Progenitor cell of endocrine pancreas (in vitro differentiated cells): ENCODE results near the gene CHIA. TPM values are rescaled to one million over a fixed set of nuclear protein-coding genes. Genes with fewer than 3 reads are reported as not detected.
A peak's percentile ranks its signal among the peaks of the same experiment; 100 is the strongest.
"Not testable (repeated sequence)": the region's sequence is repeated elsewhere in the genome, so short reads cannot be mapped to it uniquely, and the experiment has no call there.

Experiments
- DNase-seq: peaks from one replicate; pipeline ENCODE4 v3.0.0; 2021; ENCODE audit warnings: low spot score; ENCODE audit not compliant: unreplicated experiment
- H3K27ac Mint-ChIP-seq: 2 replicates; pipeline ENCODE4 v1.8.0; 2021; ENCODE audit warnings: mild to moderate bottlenecking, moderate library complexity, mixed read lengths
- H3K27me3 Mint-ChIP-seq: 2 replicates; pipeline ENCODE4 v1.8.0; 2021; ENCODE audit warnings: mixed read lengths
- H3K36me3 Mint-ChIP-seq: 2 replicates; pipeline ENCODE4 v1.8.0; 2022; ENCODE audit warnings: mixed read lengths; ENCODE audit not compliant: insufficient read depth
- H3K4me1 Mint-ChIP-seq: 2 replicates; pipeline ENCODE4 v1.8.0; 2021; ENCODE audit warnings: low read depth, mixed read lengths
- H3K4me3 Mint-ChIP-seq: 2 replicates; pipeline ENCODE4 v1.8.0; 2021; ENCODE audit warnings: low read depth, mild to moderate bottlenecking, moderate library complexity, mixed read lengths
- H3K9me3 Mint-ChIP-seq: 2 replicates; pipeline ENCODE4 v1.8.0; 2021; ENCODE audit warnings: low read depth, mixed read lengths
- CTCF ChIP-seq: fragments of 200-600 bp; sonication (generic); IDR thresholded peaks from one replicate; pipeline ENCODE4 v1.5.0; 2021; ENCODE audit warnings: antibody characterized with exemption, mild to moderate bottlenecking; ENCODE audit not compliant: unreplicated experiment
- total RNA-seq: library from RNA; stranded (reverse); gene quantifications from 2 replicates; pipeline ENCODE4 v1.2.1, GENCODE V29; 2021

Gene CHIA
- total RNA-seq, 1 donor from 2014 or later, result not detected

GRCh38 chr1:111323231-111323630 lies 32.6 kb downstream of the CHIA start:
- no peak for DNase-seq
- Mint-ChIP-seq H3K36me3 (peaks cover 3% of the 10 kb centered on the region), H3K4me1 (no peaks in the 10 kb centered on the region), H3K9me3 (peaks cover 10% of the 10 kb centered on the region), H3K27me3 (no peaks in the 10 kb centered on the region), H3K27ac (no peak overlapping the region), H3K4me3 (no peak overlapping the region)
- TF ChIP-seq CTCF, result no peak

GRCh38 chr1:111332190-111332589 lies 41.5 kb downstream of the CHIA start:
- H3K36me3 Mint-ChIP-seq, result peaks cover 5% of the 10 kb centered on the region
- peak overlapping the region; percentile 31 for H3K27ac Mint-ChIP-seq
- no peak for DNase-seq
- no peak for TF ChIP-seq CTCF
- H3K9me3 Mint-ChIP-seq, result peaks cover 35% of the 10 kb centered on the region
- H3K27me3 Mint-ChIP-seq, result no peaks in the 10 kb centered on the region
- no peaks in the 10 kb centered on the region for H3K4me1 Mint-ChIP-seq
- no peak overlapping the region for H3K4me3 Mint-ChIP-seq

- no peak overlapping the region for H3K4me3 Mint-ChIP-seq
- no peaks in the 10 kb centered on the region for H3K27me3 Mint-ChIP-seq
- DNase-seq, result no peak
- H3K36me3 Mint-ChIP-seq, result peaks cover 2% of the 10 kb centered on the region
- H3K27ac Mint-ChIP-seq, result no peak overlapping the region
- no peaks in the 10 kb centered on the region for H3K4me1 Mint-ChIP-seq
- peak; percentile 73 for TF ChIP-seq CTCF
- peaks cover 15% of the 10 kb centered on the region for H3K9me3 Mint-ChIP-seq
Measured at GRCh38 chr1:111334169-111334568, 43.5 kb downstream of the CHIA start.

GRCh38 chr1:111335214-111335877 lies 44.7 kb downstream of the CHIA start:
- not testable (repeated sequence) for H3K27ac Mint-ChIP-seq, DNase-seq, H3K4me1 Mint-ChIP-seq, H3K27me3 Mint-ChIP-seq, H3K36me3 Mint-ChIP-seq, H3K4me3 Mint-ChIP-seq, H3K9me3 Mint-ChIP-seq

GRCh38 chr1:111338849-111339248 lies 48.2 kb downstream of the CHIA start:
- not testable (repeated sequence) for H3K4me3 Mint-ChIP-seq, H3K27me3 Mint-ChIP-seq, H3K4me1 Mint-ChIP-seq, H3K36me3 Mint-ChIP-seq, H3K9me3 Mint-ChIP-seq, H3K27ac Mint-ChIP-seq, DNase-seq

GRCh38 chr1:111346089-111346885 lies 55.6 kb downstream of the CHIA start:
- Mint-ChIP-seq H3K36me3 (no peaks in the 10 kb centered on the region), H3K27ac (peak overlapping the region; percentile 94), H3K27me3 (no peaks in the 10 kb centered on the region), H3K4me3 (peak overlapping the region; percentile 89), H3K4me1 (peaks cover 10% of the 10 kb centered on the region), H3K9me3 (no peaks in the 10 kb centered on the region)
- TF ChIP-seq CTCF, result peak; percentile 35
- peak; percentile 87 for DNase-seq
